Mesendoderm (in vitro differentiated cells): Measurements from ENCODE around the gene STAT3.
"Not testable (repeated sequence)": the region's sequence is repeated elsewhere in the genome, so short reads cannot be mapped to it uniquely, and the experiment has no call there.

Experiments used
- DNase-seq: peaks from one replicate; pipeline ENCODE4 v3.0.0; 2013
- H2AK5ac ChIP-seq: 2 replicates; pipeline ENCODE4 v1.6.1; 2013; ENCODE audit warnings: low read length, inconsistent platforms
- H2BK120ac ChIP-seq: 2 replicates; pipeline ENCODE4 v1.6.1; 2013; ENCODE audit warnings: low read depth, mild to moderate bottlenecking, low read length, moderate library complexity, mixed read lengths
- H2BK15ac ChIP-seq: replicated peaks from 2 replicates; pipeline ENCODE4 v1.6.1; 2013; ENCODE audit warnings: low read depth, mild to moderate bottlenecking, moderate library complexity
- H2BK5ac ChIP-seq: 2 replicates; pipeline ENCODE4 v1.6.1; 2013; ENCODE audit warnings: low read length, inconsistent platforms
- H3K18ac ChIP-seq: 2 replicates; pipeline ENCODE4 v1.6.1; 2013; ENCODE audit warnings: mild to moderate bottlenecking, low read length, mixed read lengths
- H3K23ac ChIP-seq: one replicate; pipeline ENCODE4 v1.6.1; 2013; ENCODE audit warnings: low read length
- H3K27ac ChIP-seq: 2 replicates; pipeline ENCODE4 v1.5.1; 2013; ENCODE audit warnings: low read depth, mild to moderate bottlenecking, inconsistent platforms, low read length, moderate library complexity
- H3K27me3 ChIP-seq: 2 replicates; pipeline ENCODE4 v1.6.1; 2013; ENCODE audit warnings: low read length, control low read depth, mild to moderate bottlenecking, inconsistent platforms; ENCODE audit not compliant: insufficient read depth, poor library complexity
- H3K36me3 ChIP-seq: 2 replicates; pipeline ENCODE4 v1.6.1; 2013; ENCODE audit warnings: low read length, inconsistent platforms; ENCODE audit not compliant: control insufficient read depth, insufficient read depth
- H3K4ac ChIP-seq: one replicate; pipeline ENCODE4 v1.6.1; 2013; ENCODE audit warnings: low read depth, mild to moderate bottlenecking, low read length, moderate library complexity
- H3K4me1 ChIP-seq: 2 replicates; pipeline ENCODE4 v1.6.1; 2013; ENCODE audit warnings: low read depth, low read length, inconsistent platforms; ENCODE audit not compliant: control insufficient read depth
- H3K4me2 ChIP-seq: 2 replicates; pipeline ENCODE4 v1.6.1; 2013; ENCODE audit warnings: low read length
- H3K4me3 ChIP-seq: 2 replicates; pipeline ENCODE4 v1.5.1; 2013; ENCODE audit warnings: mild to moderate bottlenecking, low read length
- H3K56ac ChIP-seq: one replicate; pipeline ENCODE4 v1.6.1; 2013; ENCODE audit warnings: low read length
- H3K79me1 ChIP-seq: 2 replicates; pipeline ENCODE4 v1.6.1; 2013; ENCODE audit warnings: low read length, inconsistent platforms
- H3K79me2 ChIP-seq: 2 replicates; pipeline ENCODE4 v1.6.1; 2013; ENCODE audit warnings: mild to moderate bottlenecking, low read length; ENCODE audit not compliant: control insufficient read depth, insufficient read depth
- H3K9ac ChIP-seq: 2 replicates; pipeline ENCODE4 v1.6.1; 2013; ENCODE audit warnings: low read length, inconsistent platforms
- H4K5ac ChIP-seq: one replicate; pipeline ENCODE4 v1.6.1; 2013; ENCODE audit warnings: low read length
- H4K8ac ChIP-seq: one replicate; pipeline ENCODE4 v1.6.1; 2013; ENCODE audit warnings: low read depth, mild to moderate bottlenecking, control low read depth, low read length, moderate library complexity
- WGBS: extraction: QIAGEN DNeasy Blood & Tissue Kit; methylation state at CpG from one replicate; pipeline ENCODE4 v1.1.7; 2013; ENCODE audit warnings: low lambda C conversion rate, missing lambda C conversion rate; ENCODE audit not compliant: insufficient coverage; ENCODE audit errors: extremely low coverage; 5-methylcytosine and 5-hydroxymethylcytosine counted together

The STAT3 gene

GRCh38 chr17:42303694-42304093 lies 84.5 kb downstream of the STAT3 start:
- H2AK5ac ChIP-seq, result no peak overlapping the region
- H2BK120ac ChIP-seq, result no peak overlapping the region
- H3K4me3 ChIP-seq, result no peak overlapping the region
- H3K18ac ChIP-seq, result no peak overlapping the region
- H3K56ac ChIP-seq, result no peak overlapping the region
- H3K4ac ChIP-seq, result no peak overlapping the region
- H2BK5ac ChIP-seq, result no peak overlapping the region
- no peaks in the 10 kb centered on the region for H3K79me1 ChIP-seq
- no CpG with 5 or more reads among the region's 3 CpGs for WGBS
- no peak overlapping the region for H4K8ac ChIP-seq
- H3K27ac ChIP-seq, result no peak overlapping the region
- no peaks in the 10 kb centered on the region for H3K27me3 ChIP-seq
- DNase-seq, result no peak
- no peak overlapping the region for H3K23ac ChIP-seq
- H4K5ac ChIP-seq, result no peak overlapping the region
- no peak overlapping the region for H3K4me2 ChIP-seq
- H3K79me2 ChIP-seq, result no peaks in the 10 kb centered on the region
- H3K36me3 ChIP-seq, result no peaks in the 10 kb centered on the region
- no peak overlapping the region for H2BK15ac ChIP-seq
- H3K4me1 ChIP-seq, result no peaks in the 10 kb centered on the region
- H3K9ac ChIP-seq, result no peak overlapping the region

DNA sequence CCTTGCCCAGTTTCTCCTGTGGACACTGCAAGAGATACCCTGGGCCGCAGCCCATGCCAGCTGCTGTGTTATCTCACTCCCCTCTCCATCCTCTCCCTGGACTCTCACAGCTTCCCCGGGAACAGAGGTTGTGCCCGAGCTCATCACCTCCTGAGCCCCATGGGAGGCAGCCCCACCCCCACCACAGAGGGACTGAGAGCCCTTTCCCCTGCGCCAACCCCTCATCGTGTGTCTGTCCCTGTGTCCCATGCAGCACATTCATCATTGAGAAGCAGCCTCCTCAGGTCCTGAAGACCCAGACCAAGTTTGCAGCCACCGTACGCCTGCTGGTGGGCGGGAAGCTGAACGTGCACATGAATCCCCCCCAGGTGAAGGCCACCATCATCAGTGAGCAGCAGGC lies 87.2 kb downstream of the STAT3 start:
- H2AK5ac ChIP-seq, result no peak overlapping the region
- H3K4me2 ChIP-seq, result no peak overlapping the region
- no peak overlapping the region for H3K4ac ChIP-seq
- H4K5ac ChIP-seq, result no peak overlapping the region
- H3K27me3 ChIP-seq, result no peaks in the 10 kb centered on the region
- WGBS, result no CpG with 5 or more reads among the region's 9 CpGs
- no peak for DNase-seq
- H3K27ac ChIP-seq, result no peak overlapping the region
- no peaks in the 10 kb centered on the region for H3K79me1 ChIP-seq
- no peak overlapping the region for H2BK120ac ChIP-seq
- H3K79me2 ChIP-seq, result no peaks in the 10 kb centered on the region
- no peak overlapping the region for H3K23ac ChIP-seq
- no peaks in the 10 kb centered on the region for H3K36me3 ChIP-seq
- no peak overlapping the region for H2BK15ac ChIP-seq
- no peaks in the 10 kb centered on the region for H3K4me1 ChIP-seq
- no peak overlapping the region for H2BK5ac ChIP-seq
- H3K9ac ChIP-seq, result no peak overlapping the region
- no peak overlapping the region for H3K18ac ChIP-seq
- no peak overlapping the region for H3K4me3 ChIP-seq
- H3K56ac ChIP-seq, result no peak overlapping the region
- H4K8ac ChIP-seq, result no peak overlapping the region

GRCh38 chr17:42299913-42300312 lies 88.3 kb downstream of the STAT3 start:
- not testable (repeated sequence) for H3K79me2 ChIP-seq, H3K4me2 ChIP-seq, H3K4me3 ChIP-seq, H2BK120ac ChIP-seq, H3K18ac ChIP-seq, H3K56ac ChIP-seq, H3K27ac ChIP-seq, DNase-seq, H2AK5ac ChIP-seq, H3K79me1 ChIP-seq, H3K9ac ChIP-seq, H2BK15ac ChIP-seq, H4K8ac ChIP-seq, H3K4me1 ChIP-seq, H4K5ac ChIP-seq, H3K23ac ChIP-seq, H3K4ac ChIP-seq, H2BK5ac ChIP-seq, H3K27me3 ChIP-seq, H3K36me3 ChIP-seq
- WGBS, result no CpG with 5 or more reads among the region's 17 CpGs

DNA sequence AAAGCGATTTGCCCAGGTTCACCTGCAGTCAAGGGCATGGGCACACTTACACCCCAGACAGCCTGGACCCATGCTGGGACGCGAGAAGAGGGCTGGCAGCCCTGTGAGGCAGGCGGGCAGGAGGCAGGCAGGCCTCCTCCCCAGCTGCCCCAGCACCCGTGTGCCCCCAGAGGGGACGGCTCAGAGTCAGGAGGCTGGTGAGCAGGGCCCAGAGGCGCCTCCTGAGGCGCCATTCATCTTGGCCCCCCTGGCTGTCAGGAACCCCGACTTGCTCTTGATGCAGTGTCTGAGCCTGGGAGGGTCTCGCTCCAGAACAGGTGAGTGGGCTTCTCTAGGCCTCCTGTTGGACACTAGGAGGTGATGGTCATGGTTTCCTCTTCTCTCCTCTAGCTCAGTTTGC lies 88.9 kb downstream of the STAT3 start:
- H2BK5ac ChIP-seq, H3K27me3 ChIP-seq, H3K36me3 ChIP-seq: not testable (repeated sequence)

GRCh38 chr17:42297775-42298174 lies 90.5 kb downstream of the STAT3 start:
- not testable (repeated sequence) for H3K56ac ChIP-seq, H3K9ac ChIP-seq, H3K27me3 ChIP-seq, H2BK120ac ChIP-seq, H3K4me2 ChIP-seq, H3K36me3 ChIP-seq, H3K23ac ChIP-seq, H3K79me2 ChIP-seq, H3K79me1 ChIP-seq, H3K4me3 ChIP-seq, H2AK5ac ChIP-seq, H3K4me1 ChIP-seq, DNase-seq, H3K18ac ChIP-seq, H2BK15ac ChIP-seq, H4K8ac ChIP-seq, H3K4ac ChIP-seq, H4K5ac ChIP-seq, H3K27ac ChIP-seq, H2BK5ac ChIP-seq
- no CpG with 5 or more reads among the region's 10 CpGs for WGBS

More for the DNA sequence above, 88.9 kb downstream of the STAT3 start:
- not testable (repeated sequence) for H3K27ac ChIP-seq, H2BK15ac ChIP-seq, H3K4me1 ChIP-seq, H3K79me1 ChIP-seq, H4K8ac ChIP-seq, H4K5ac ChIP-seq, H3K79me2 ChIP-seq, DNase-seq, H3K18ac ChIP-seq, H3K4ac ChIP-seq, H3K23ac ChIP-seq, H2AK5ac ChIP-seq, H3K9ac ChIP-seq, H3K56ac ChIP-seq, H3K4me2 ChIP-seq, H3K4me3 ChIP-seq, H2BK120ac ChIP-seq
- no CpG with 5 or more reads among the region's 10 CpGs for WGBS

GRCh38 chr17:42296012-42296411 lies 92.2 kb downstream of the STAT3 start:
- Histone ChIP-seq H2AK5ac (no peak overlapping the region), H2BK5ac (no peak overlapping the region), H2BK15ac (no peak overlapping the region), H4K5ac (no peak overlapping the region), H3K4me1 (no peaks in the 10 kb centered on the region), H3K27ac (no peak overlapping the region), H3K18ac (no peak overlapping the region), H3K36me3 (no peaks in the 10 kb centered on the region), H2BK120ac (no peak overlapping the region), H4K8ac (no peak overlapping the region), H3K79me1 (no peaks in the 10 kb centered on the region), H3K9ac (no peak overlapping the region), H3K4ac (no peak overlapping the region), H3K4me3 (no peak overlapping the region), H3K23ac (no peak overlapping the region), H3K4me2 (no peak overlapping the region), H3K79me2 (no peaks in the 10 kb centered on the region), H3K56ac (no peak overlapping the region), H3K27me3 (no peaks in the 10 kb centered on the region)
- no CpG with 5 or more reads among the region's 3 CpGs for WGBS
- no peak for DNase-seq
